ENCODE data around the gene MYOF. TPM values are rescaled to one million over a fixed set of nuclear protein-coding genes. Genes with fewer than 3 reads are reported as not detected.

MYOF gene
- total and polyA plus RNA-seq, 10 of the 15 experiments (the other 5 are each of a cell fraction or from before 2014, with no cell fraction given): 0.02 to 0.59 (median 0.17) TPM

GRCh38 chr10:93342921-93343320 lies 139.2 kb downstream of the MYOF start (continued):
- TF ChIP-seq, protein P1, sequence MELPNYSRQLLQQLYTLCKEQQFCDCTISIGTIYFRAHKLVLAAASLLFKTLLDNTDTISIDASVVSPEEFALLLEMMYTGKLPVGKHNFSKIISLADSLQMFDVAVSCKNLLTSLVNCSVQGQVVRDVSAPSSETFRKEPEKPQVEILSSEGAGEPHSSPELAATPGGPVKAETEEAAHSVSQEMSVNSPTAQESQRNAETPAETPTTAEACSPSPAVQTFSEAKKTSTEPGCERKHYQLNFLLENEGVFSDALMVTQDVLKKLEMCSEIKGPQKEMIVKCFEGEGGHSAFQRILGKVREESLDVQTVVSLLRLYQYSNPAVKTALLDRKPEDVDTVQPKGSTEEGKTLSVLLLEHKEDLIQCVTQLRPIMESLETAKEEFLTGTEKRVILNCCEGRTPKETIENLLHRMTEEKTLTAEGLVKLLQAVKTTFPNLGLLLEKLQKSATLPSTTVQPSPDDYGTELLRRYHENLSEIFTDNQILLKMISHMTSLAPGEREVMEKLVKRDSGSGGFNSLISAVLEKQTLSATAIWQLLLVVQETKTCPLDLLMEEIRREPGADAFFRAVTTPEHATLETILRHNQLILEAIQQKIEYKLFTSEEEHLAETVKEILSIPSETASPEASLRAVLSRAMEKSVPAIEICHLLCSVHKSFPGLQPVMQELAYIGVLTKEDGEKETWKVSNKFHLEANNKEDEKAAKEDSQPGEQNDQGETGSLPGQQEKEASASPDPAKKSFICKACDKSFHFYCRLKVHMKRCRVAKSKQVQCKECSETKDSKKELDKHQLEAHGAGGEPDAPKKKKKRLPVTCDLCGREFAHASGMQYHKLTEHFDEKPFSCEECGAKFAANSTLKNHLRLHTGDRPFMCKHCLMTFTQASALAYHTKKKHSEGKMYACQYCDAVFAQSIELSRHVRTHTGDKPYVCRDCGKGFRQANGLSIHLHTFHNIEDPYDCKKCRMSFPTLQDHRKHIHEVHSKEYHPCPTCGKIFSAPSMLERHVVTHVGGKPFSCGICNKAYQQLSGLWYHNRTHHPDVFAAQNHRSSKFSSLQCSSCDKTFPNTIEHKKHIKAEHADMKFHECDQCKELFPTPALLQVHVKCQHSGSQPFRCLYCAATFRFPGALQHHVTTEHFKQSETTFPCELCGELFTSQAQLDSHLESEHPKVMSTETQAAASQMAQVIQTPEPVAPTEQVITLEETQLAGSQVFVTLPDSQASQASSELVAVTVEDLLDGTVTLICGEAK (IDR thresholded peaks at IDR 0.05; ENCODE audit: borderline replicate concordance): no peak
- no peak for TF ChIP-seq ZNF384 (IDR thresholded peaks at IDR 0.05; ENCODE audit: borderline replicate concordance, low read depth, low read length)
- TF ChIP-seq SREBF2 (IDR thresholded peaks at IDR 0.05; ENCODE audit: low read length): no peak

GRCh38 chr10:93342366-93342765 lies 139.8 kb downstream of the MYOF start:
- H3K79me2 ChIP-seq (ENCODE audit: control insufficient read depth, insufficient read depth, low read length): no peaks in the 10 kb centered on the region
- no peaks in the 10 kb centered on the region; a peak in 1 of 4 replicates for H3K27me3 ChIP-seq (replicated peaks in 1 of 2; ENCODE audit: control insufficient read depth in 2 of 2, insufficient read depth in 2 of 2, low read length in 1 of 2)
- H4K20me1 ChIP-seq (ENCODE audit: control insufficient read depth, insufficient read depth): no peaks in the 10 kb centered on the region
- FAIRE-seq (no peak), DNase-seq (ENCODE audit: low read depth, low spot score) (no peak), ATAC-seq (no peak)
- ChIA-PET RAD21 (ENCODE audit: unreplicated experiment) (no interaction called here), SMC1A (ENCODE audit: uncharacterized antibody, unreplicated experiment) (no interaction called here), POLR2A (no interaction called here), CTCF (no interaction called here)
- H2AFZ ChIP-seq (ENCODE audit: control insufficient read depth, low read depth, low read length): no peak overlapping the region
- H3K4me3 ChIP-seq: no peak overlapping the region
- no peak overlapping the region for H3K9ac ChIP-seq (ENCODE audit: control insufficient read depth, insufficient read depth, low read length)
- 39% methylated on average over 4 of the region's 4 CpGs for WGBS (ENCODE audit: insufficient coverage, insufficient replicate concordance, low lambda C conversion rate, missing lambda C conversion rate)
- H3K36me3 ChIP-seq (ENCODE audit: control insufficient read depth in 2 of 2, insufficient read depth in 2 of 2, low read length in 1 of 2): no peaks in the 10 kb centered on the region
- BruUV-seq (replicated peaks): no TSS peak
- no peaks in the 10 kb centered on the region for H3K9me3 ChIP-seq (replicated peaks; ENCODE audit: control insufficient read depth, insufficient read depth, low read length)
- H3K4me1 ChIP-seq (ENCODE audit: control insufficient read depth, insufficient read depth, low read length): peaks cover 4% of the 10 kb centered on the region; the same call in 1 of the 2 replicates
- intact Hi-C loops (cut with micrococcal nuclease; ENCODE audit: unreplicated experiment): no loop called here
- in situ Hi-C loops (cut with MboI): no loop called here
- H3K4me2 ChIP-seq (ENCODE audit: control insufficient read depth, insufficient read depth): no peak overlapping the region
- no peak overlapping the region for H3K27ac ChIP-seq (ENCODE audit: control insufficient read depth, insufficient read depth)
- TF ChIP-seq SIX5 (IDR thresholded peaks at IDR 0.05; ENCODE audit: low read depth, low read length, severe bottlenecking): no peak
- no peak for TF ChIP-seq ZNF24 (IDR thresholded peaks at IDR 0.05)
- TF ChIP-seq CBFB (IDR thresholded peaks at IDR 0.05; ENCODE audit: low read depth): no peak
- TF ChIP-seq BRCA1 (IDR thresholded peaks at IDR 0.05; ENCODE audit: low read depth, low read length): no peak
- TF ChIP-seq NFXL1 (IDR thresholded peaks at IDR 0.05; ENCODE audit: borderline replicate concordance): no peak
- TF ChIP-seq EP300 (IDR thresholded peaks at IDR 0.05; ENCODE audit: borderline replicate concordance in 1 of 2, control insufficient read depth in 1 of 2, low read depth in 2 of 2, low read length in 2 of 2): no peak
- TF ChIP-seq KLF5 (IDR thresholded peaks at IDR 0.05; ENCODE audit: partially characterized antibody): no peak
- TF ChIP-seq E4F1 (IDR thresholded peaks at IDR 0.05; ENCODE audit: borderline replicate concordance, partially characterized antibody): no peak
- no peak for TF ChIP-seq BMI1 (IDR thresholded peaks at IDR 0.05; ENCODE audit: borderline replicate concordance)
- no peak for TF ChIP-seq ZNF274 (IDR thresholded peaks at IDR 0.05; ENCODE audit: insufficient read depth, insufficient read length)
- no peak for TF ChIP-seq POLR2A (IDR thresholded peaks at IDR 0.05; ENCODE audit: low read depth, low read length)
- TF ChIP-seq, protein P2, sequence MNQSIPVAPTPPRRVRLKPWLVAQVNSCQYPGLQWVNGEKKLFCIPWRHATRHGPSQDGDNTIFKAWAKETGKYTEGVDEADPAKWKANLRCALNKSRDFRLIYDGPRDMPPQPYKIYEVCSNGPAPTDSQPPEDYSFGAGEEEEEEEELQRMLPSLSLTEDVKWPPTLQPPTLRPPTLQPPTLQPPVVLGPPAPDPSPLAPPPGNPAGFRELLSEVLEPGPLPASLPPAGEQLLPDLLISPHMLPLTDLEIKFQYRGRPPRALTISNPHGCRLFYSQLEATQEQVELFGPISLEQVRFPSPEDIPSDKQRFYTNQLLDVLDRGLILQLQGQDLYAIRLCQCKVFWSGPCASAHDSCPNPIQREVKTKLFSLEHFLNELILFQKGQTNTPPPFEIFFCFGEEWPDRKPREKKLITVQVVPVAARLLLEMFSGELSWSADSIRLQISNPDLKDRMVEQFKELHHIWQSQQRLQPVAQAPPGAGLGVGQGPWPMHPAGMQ (IDR thresholded peaks at IDR 0.05; ENCODE audit: borderline replicate concordance): no peak

Data from GM12878 (cell line).